Small intestine (tissue), 7 donors: ENCODE measurements around the gene TXNRD2. TPM values are rescaled to one million over a fixed set of nuclear protein-coding genes. Genes with fewer than 3 reads are reported as not detected.

Source experiments
- DNase-seq, 2 donors: peaks; one replicate each; pipeline versions ENCODE4 v3.0.0 to v3.0.0-alpha.2; 2013
- FAIRE-seq: peaks from 2 replicates; lab custom pipeline; 2012; peaks lifted over from hg19 to GRCh38; lab: Jason Lieb, UNC
- H3K27ac ChIP-seq, 3 donors: one replicate each; pipeline ENCODE4 v1.5.1; 2013; ENCODE audit warnings: low read length in 2 of 3, mild to moderate bottlenecking in 2 of 3, control low read depth in 1 of 3, inconsistent platforms in 1 of 3, low read depth in 1 of 3, moderate library complexity in 1 of 3
- H3K27me3 ChIP-seq, 3 donors: one replicate each; pipeline ENCODE4 v1.6.1; 2013; ENCODE audit warnings: low read length in 3 of 3, inconsistent platforms in 1 of 3; ENCODE audit not compliant: control insufficient read depth in 3 of 3, insufficient read depth in 3 of 3
- H3K36me3 ChIP-seq, 3 donors: one replicate each; pipeline ENCODE4 v1.6.1; 2013; ENCODE audit warnings: low read length in 3 of 3, inconsistent platforms in 1 of 3, low read depth in 1 of 3, mild to moderate bottlenecking in 1 of 3, moderate library complexity in 1 of 3; ENCODE audit not compliant: control insufficient read depth in 3 of 3, insufficient read depth in 2 of 3
- H3K4me1 ChIP-seq, 3 donors: one replicate each; pipeline ENCODE4 v1.6.1; 2013; ENCODE audit warnings: low read length in 2 of 3, inconsistent platforms in 1 of 3, low read depth in 1 of 3, mild to moderate bottlenecking in 1 of 3, moderate library complexity in 1 of 3; ENCODE audit not compliant: control insufficient read depth in 3 of 3, insufficient read depth in 2 of 3
- H3K4me3 ChIP-seq, 3 donors: one replicate each; pipeline ENCODE4 v1.5.1; 2013; ENCODE audit warnings: low read length in 3 of 3, control low read depth in 1 of 3, inconsistent platforms in 1 of 3, low read depth in 1 of 3, mild to moderate bottlenecking in 1 of 3, moderate library complexity in 1 of 3
- H3K9me3 ChIP-seq, 2 donors: one replicate each; pipeline ENCODE4 v1.6.1; 2013; ENCODE audit warnings: low read depth in 1 of 2, low read length in 1 of 2; ENCODE audit not compliant: control insufficient read depth in 2 of 2, insufficient read depth in 1 of 2
- WGBS, 3 donors: extraction: QIAGEN DNeasy Blood & Tissue Kit; methylation state at CpG; one replicate each; pipeline ENCODE4 v1.1.7; 2013; 5-methylcytosine and 5-hydroxymethylcytosine counted together
- polyA plus RNA-seq, 4 donors: library from polyadenylated mRNA; stranded (reverse) in 3 of 4; unstranded in 1 of 4; fragments of 200-250 nt in 3 of 4; fragments of 120-200 nt in 1 of 4; gene quantifications; one replicate each; pipeline versions ENCODE4 v1.2.1 to v1.2.3, GENCODE V29; 2013
- donor health status: healthy with polysubstance abuse.
- donor health status: control.
- donor health status: control.
- donor health status: Bipolar disorder and iron deficiency.
- donor health status: healthy.

TXNRD2 gene
- polyA plus RNA-seq, 4 donors = 16.8 to 43.8 (median 29.5) TPM

DNA sequence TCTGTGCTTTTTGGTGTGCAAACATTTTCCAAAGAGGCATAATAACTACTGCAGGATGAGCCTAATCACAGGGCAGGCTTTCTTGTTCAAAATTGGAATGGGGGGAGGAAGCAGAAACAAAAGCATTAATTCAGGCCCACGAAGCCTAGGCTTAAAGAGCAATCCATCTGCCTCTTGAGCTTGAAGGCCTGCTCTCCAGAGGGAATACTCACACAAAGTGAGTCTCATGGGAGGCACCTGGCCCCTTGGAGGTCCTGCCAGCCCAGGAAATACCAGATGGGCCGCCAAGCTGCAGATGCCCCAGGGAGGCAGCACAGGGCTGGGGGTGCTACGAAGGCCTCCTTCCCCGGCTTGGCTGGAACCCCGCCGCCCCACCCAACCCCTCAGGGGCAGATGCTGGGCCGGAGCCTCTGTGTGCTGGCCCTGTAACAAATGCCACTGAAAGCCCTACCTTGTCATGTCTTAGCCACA is 39.3 kb downstream of the TXNRD2 start:
- WGBS, 3 donors = 91 to 95% (median 92%) methylated on average over 7 of the region's 7 CpGs
- Histone ChIP-seq H3K9me3 (no peaks in the 10 kb centered on the region), H3K27ac (no peak overlapping the region), H3K4me3 (no peak overlapping the region), H3K4me1 (no peaks in the 10 kb centered on the region), H3K36me3 (peaks cover 0 to 68% (median 2%) of the 10 kb centered on the region in 3 donors), H3K27me3 (no peaks in the 10 kb centered on the region)
- no peak for DNase-seq
- FAIRE-seq = no peak

DNA sequence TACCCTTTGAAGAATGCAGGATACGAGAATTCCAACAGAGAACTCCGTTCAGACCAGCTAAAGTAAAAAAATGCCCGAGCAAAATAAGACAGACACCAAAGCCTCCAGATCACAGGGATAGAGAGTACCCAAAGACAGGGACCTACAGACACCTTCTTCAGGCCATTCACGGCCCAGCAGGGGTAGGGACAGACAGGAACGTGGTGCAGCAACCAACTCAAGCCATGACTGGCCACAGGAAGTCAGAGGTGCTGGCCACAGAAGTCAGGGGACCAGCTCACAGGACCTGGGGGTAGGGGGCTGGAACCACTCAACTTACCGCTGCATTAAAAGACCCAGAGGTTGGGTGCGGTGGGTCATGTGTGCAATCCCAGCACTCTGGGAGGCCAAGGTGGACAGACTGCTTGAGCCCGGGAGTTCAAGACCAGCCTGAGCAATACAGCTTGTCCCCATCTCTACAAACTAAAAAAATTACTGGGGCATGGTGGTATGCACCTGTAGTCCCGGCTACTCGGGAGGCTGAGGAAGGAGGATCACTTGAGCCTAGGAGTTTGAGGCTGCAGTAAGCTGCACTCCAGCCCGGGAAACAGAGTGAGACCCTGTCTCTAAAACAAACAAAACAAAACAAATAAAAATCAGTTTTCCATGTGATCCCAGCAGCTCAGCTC is 39.9 kb downstream of the TXNRD2 start:
- 87 to 93% (median 93%) methylated on average over 11 of the region's 11 CpGs for WGBS, 3 donors
- H3K9me3 ChIP-seq = no peaks in the 10 kb centered on the region
- DNase-seq (no peak), FAIRE-seq (no peak)
- H3K4me1 ChIP-seq = no peaks in the 10 kb centered on the region
- H3K4me3 ChIP-seq = no peak overlapping the region
- H3K27me3 ChIP-seq = no peaks in the 10 kb centered on the region
- H3K27ac ChIP-seq = no peak overlapping the region
- H3K36me3 ChIP-seq = peaks cover 0 to 73% (median 2%) of the 10 kb centered on the region in 3 donors

DNA sequence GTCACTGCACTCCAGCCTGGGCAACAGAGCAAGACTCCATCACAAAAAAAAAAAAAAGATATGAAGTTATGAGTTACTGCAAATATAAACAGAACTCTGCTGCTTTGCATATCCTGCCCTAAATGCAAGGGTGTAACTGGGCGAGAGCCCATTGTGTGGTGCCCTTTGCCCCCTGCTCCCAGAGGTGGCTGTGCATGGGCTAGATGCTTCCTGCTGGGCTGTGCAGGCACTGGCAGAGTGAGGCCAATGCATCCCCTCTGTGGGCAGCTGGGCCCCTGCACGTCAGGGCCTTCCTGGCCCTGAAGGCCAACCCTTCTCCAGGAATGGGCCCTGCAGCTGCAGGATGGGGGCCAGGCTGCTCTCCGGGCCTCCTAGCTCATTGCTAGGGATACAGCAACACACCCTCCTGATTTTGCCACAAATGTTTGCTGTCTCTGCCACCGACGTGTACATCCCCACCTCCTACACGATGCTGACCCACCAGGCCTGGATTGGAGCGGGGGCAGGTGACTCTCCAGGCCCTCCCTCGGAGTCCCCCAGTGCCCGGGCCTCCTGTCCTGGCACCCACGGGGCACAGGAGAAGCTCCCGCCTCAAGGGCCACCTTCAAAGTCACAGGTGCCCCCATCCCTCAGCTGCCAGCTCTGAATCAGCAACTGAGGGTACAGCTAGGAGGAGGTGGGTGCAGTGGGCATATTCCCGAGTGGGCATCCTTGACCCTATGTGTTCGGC is 40.7 kb downstream of the TXNRD2 start:
- WGBS, 3 donors = 51 to 74% (median 65%) methylated on average over 13 of the region's 13 CpGs
- Histone ChIP-seq H3K27me3 (no peaks in the 10 kb centered on the region), H3K4me1 (no peaks in the 10 kb centered on the region), H3K9me3 (no peaks in the 10 kb centered on the region), H3K4me3 (no peak overlapping the region), H3K27ac (no peak overlapping the region), H3K36me3 (peaks cover 0 to 71% (median 2%) of the 10 kb centered on the region in 3 donors)
- FAIRE-seq = no peak
- peak; percentile 26 to 73 for DNase-seq

DNA sequence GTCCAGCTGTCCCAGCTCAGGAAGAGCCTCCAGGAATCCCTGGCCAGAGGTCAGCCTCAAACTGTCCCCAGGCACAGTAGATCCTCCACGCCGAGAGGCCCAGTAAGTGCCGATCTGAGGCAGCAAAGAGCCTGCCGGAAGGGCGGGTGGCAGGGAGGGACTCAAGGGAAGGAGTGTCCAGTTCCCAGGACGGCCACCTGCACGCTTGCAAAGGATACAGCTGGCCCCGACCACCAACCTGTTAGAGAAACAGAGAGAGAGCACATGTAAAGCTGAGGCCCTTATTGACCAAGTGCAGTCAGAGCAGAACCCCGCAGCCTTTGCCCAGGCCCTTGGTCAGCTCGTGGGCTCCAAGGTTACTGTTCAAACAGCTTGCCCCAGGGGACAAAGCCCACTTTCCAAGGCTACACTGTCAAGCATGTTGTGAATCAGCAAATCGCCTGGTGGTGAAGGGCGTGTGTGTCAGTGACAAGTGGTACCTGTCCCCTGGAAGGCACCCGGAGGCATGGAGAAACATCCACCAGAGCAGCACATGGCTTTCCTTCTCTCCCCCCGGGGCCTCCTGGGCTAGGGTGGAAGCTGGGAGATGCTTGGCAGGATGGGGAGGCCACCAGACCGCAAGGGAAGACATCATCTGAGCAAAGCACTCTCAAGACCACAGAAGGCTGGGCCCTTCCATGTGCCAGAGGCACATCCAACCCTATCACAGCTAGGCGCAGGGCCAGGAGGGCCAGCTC is 42.6 kb downstream of the TXNRD2 start:
- WGBS, 3 donors = 88 to 91% (median 91%) methylated on average over 16 of the region's 16 CpGs
- Histone ChIP-seq H3K4me3 (no peak overlapping the region), H3K36me3 (peaks cover 0 to 74% (median 3%) of the 10 kb centered on the region in 3 donors), H3K9me3 (no peaks in the 10 kb centered on the region), H3K4me1 (no peaks in the 10 kb centered on the region), H3K27me3 (no peaks in the 10 kb centered on the region), H3K27ac (no peak overlapping the region)
- DNase-seq (no peak), FAIRE-seq (no peak)

DNA sequence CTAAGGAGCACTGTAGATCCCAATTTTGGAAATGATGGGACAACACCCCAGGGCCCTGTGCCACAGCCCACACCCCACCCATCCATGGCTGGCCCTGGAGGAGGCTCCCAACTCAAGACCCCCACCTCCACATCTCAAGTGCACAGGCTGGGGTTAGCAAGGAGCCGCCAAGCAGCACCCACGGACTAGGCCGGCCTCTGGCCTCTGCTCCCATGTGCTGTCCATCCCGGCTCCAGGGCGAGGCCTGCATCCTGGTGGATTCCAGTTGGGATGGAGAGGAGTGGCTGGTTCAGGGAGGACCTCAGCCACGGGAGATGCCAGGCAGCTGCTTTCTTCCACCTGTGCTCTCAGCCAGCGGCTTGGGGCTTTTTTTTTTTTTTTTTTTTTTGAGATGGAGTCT is 43.5 kb downstream of the TXNRD2 start:
- H3K36me3 ChIP-seq = peaks cover 0 to 75% (median 4%) of the 10 kb centered on the region in 3 donors
- no peak for DNase-seq
- WGBS, 3 donors = 92 to 96% (median 93%) methylated on average over 6 to 7 of the region's 7 CpGs
- H3K9me3 ChIP-seq = no peaks in the 10 kb centered on the region
- H3K27ac ChIP-seq = no peak overlapping the region
- no peaks in the 10 kb centered on the region for H3K27me3 ChIP-seq
- no peak for FAIRE-seq
- H3K4me3 ChIP-seq = no peak overlapping the region
- no peaks in the 10 kb centered on the region for H3K4me1 ChIP-seq

DNA sequence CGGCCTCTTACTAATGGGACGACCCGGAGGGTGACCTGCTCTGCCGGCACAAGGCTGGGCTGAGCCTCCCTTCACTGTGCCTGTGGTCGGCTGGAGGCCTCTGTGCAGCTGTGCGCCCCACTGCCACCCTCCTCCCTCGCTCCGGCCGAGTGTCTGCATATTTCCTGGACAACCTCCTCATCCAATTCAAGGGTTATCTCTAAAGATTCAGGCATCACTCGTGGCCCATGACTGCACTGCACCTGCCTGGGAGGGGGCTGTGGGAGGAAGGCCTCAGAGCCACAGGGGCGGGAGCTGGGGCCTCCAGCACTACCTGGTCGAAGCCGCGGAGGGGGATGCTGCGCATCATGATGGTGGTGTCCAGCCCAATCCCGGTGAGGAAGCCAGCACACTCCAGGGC is 43.9 kb downstream of the TXNRD2 start:
- WGBS, 3 donors = 85 to 93% (median 91%) methylated on average over 16 of the region's 16 CpGs
- Histone ChIP-seq H3K4me1 (no peaks in the 10 kb centered on the region), H3K36me3 (peaks cover 0 to 75% (median 4%) of the 10 kb centered on the region in 3 donors), H3K9me3 (no peaks in the 10 kb centered on the region), H3K4me3 (no peak overlapping the region), H3K27me3 (no peaks in the 10 kb centered on the region), H3K27ac (no peak overlapping the region)
- DNase-seq (no peak), FAIRE-seq (no peak)

DNA sequence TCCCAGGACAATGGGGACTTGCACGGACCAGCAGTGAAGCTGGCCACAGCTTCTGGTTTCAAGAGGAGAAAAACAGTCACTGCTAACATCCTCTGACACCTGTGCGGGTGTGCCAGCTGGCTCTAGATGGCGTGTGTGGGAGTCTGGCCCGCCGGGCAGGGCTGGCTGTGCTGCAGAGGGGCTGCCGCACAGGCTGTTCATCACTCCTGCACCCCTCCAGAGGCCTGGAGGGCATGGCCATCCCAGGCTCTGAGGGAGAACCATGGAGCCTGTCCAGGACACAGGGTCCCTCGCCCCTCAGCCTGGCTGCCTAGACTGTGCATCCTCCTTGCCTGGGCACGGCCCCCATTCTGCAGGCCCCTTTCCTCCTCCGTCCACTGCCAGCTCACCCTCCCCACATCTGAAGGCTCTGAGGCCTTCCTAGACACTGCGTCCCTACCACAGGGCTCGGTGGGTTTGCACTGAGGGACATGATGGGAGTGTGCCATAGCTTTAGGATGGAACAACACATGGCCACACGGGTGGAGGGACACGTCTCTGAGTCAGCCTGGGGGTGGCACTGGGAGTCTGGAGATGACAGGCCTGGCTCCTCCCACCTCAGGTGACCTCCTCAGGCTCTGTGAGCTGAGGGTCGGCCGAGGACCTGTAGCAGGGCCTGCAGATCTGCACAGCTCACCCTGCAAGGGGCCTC is 44.8 kb downstream of the TXNRD2 start:
- WGBS, 3 donors = 81 to 90% (median 83%) methylated on average over 11 to 15 of the region's 15 CpGs
- no peak overlapping the region for H3K27ac ChIP-seq
- no peak for FAIRE-seq
- DNase-seq = no peak
- peaks cover 0 to 8% (median 0%) of the 10 kb centered on the region in 3 donors for H3K4me1 ChIP-seq
- H3K4me3 ChIP-seq = no peak overlapping the region
- H3K36me3 ChIP-seq = peaks cover 0 to 72% (median 4%) of the 10 kb centered on the region in 3 donors
- H3K27me3 ChIP-seq = no peaks in the 10 kb centered on the region
- H3K9me3 ChIP-seq = no peaks in the 10 kb centered on the region
